Left cardiac atrium (tissue), 4 donors: ENCODE results near the gene ERN1. TPM values are rescaled to one million over a fixed set of nuclear protein-coding genes. Genes with fewer than 3 reads are reported as not detected.
"Not testable (repeated sequence)": the region's sequence is repeated elsewhere in the genome, so short reads cannot be mapped to it uniquely, and the experiment has no call there.

Experiments used
- ATAC-seq, 2 donors: fragments of 200-7000 bp; cut with Tn5 transposase; one replicate each; pipeline ENCODE4 v1.9.1; 2020; ENCODE audit warnings: mild to moderate bottlenecking in 2 of 2, moderate library complexity in 2 of 2
- DNase-seq: peaks from one replicate; pipeline ENCODE4 v3.0.0-alpha.2; 2020
- intact Hi-C, 2 donors: fragments of 100-400 bp; cut with DNase I; formaldehyde crosslinking; loops; one replicate each; pipeline versions ENCODE4 v1.14.1 to v1.15.1; 2022 to 2023
- total RNA-seq, 2 donors: library from RNA; stranded (reverse); fragmentation: NEBNext Ultra II Directional; extraction: Animal tissue kit (Norgen Biotek cat#: 25700); gene quantifications; one replicate each; pipeline ENCODE4 v1.2.1, GENCODE V29; 2021
- donor health status: DM: no; HTN: yes; CAD: no.
- donor health status: DM: no; HTN: yes; CAD: no; lungs with severe emphysema.
- donor health status: DM: yes; HTN: yes; CAD: no.
- donor health status: Dilated cardiomyopathy.

Gene ERN1
- total RNA-seq, 2 donors from 2014 or later, result 11.4 to 15.4 TPM

- intact Hi-C loops, result loop anchor here in 1 of 2 donors (5.0 kb wide), 1 partner anchor 36 kb away; no protein-coding TSS in a partner anchor
- ATAC-seq, result no peak
- DNase-seq, result no peak
These were observed 6.8 kb downstream of the ERN1 start for GRCh38 chr17:64123114-64123513.

GRCh38 chr17:64120972-64121786, 8.8 kb downstream of the ERN1 start:
- ATAC-seq, DNase-seq: not testable (repeated sequence)
- intact Hi-C loops, result loop anchor here in 1 of 2 donors (5.0 kb wide), 1 partner anchor 34 kb away; no protein-coding TSS in a partner anchor

- intact Hi-C loops, result loop anchor here in 1 of 2 donors (5.0 kb wide), 1 partner anchor 33 kb away; no protein-coding TSS in a partner anchor
- DNase-seq (no peak), ATAC-seq (no peak)
These were observed 9.7 kb downstream of the ERN1 start for GRCh38 chr17:64120159-64120810.

- ATAC-seq (peak in 1 of 2 donors; percentile 65), DNase-seq (peak; percentile 55)
- intact Hi-C loops, result loop anchor here in 1 of 2 donors (10.0 kb wide), 1 partner anchor 63 kb away; no protein-coding TSS in a partner anchor
These were observed 11.7 kb downstream of the ERN1 start for GRCh38 chr17:64117981-64118979.

- DNase-seq (no peak), ATAC-seq (peak; percentile 20 to 77)
- intact Hi-C loops, result loop anchor here in 1 of 2 donors (10.0 kb wide), 1 partner anchor 61 kb away; no protein-coding TSS in a partner anchor
These were observed 14.0 kb downstream of the ERN1 start for GRCh38 chr17:64115822-64116534.

- intact Hi-C loops, result loop anchor here in 1 of 2 donors (10.0 kb wide), 1 partner anchor 60 kb away; no protein-coding TSS in a partner anchor
- no peak for DNase-seq
- peak; percentile 75 to 77 for ATAC-seq
These were observed 14.8 kb downstream of the ERN1 start for GRCh38 chr17:64115043-64115698.

GRCh38 chr17:64113006-64113405, 16.9 kb downstream of the ERN1 start:
- ATAC-seq, result no peak

GRCh38 chr17:64111831-64112230, 18.1 kb downstream of the ERN1 start:
- ATAC-seq (no peak), DNase-seq (no peak)
- intact Hi-C loops, result loop anchor here in 1 of 2 donors (10.0 kb wide), 1 partner anchor 57 kb away; no protein-coding TSS in a partner anchor

More at GRCh38 chr17:64113006-64113405, 16.9 kb downstream of the ERN1 start:
- no peak for DNase-seq
- intact Hi-C loops, result loop anchor here in 1 of 2 donors (10.0 kb wide), 1 partner anchor 58 kb away; no protein-coding TSS in a partner anchor

- intact Hi-C loops, result loop anchor here in 1 of 2 donors (10.0 kb wide), 1 partner anchor 56 kb away; no protein-coding TSS in a partner anchor
- ATAC-seq (no peak), DNase-seq (peak; percentile 30)
These were observed 19.4 kb downstream of the ERN1 start for GRCh38 chr17:64110379-64111152.

- ATAC-seq (no peak), DNase-seq (no peak)
- intact Hi-C loops, result no loop called here
These were observed 20.5 kb downstream of the ERN1 start for GRCh38 chr17:64109400-64109799.

- intact Hi-C loops, result no loop called here
- ATAC-seq (peak in 1 of 2 donors; percentile 17), DNase-seq (no peak)
These were observed 22.3 kb downstream of the ERN1 start for GRCh38 chr17:64107500-64108236.

- no peak for ATAC-seq
- DNase-seq, result no peak
- intact Hi-C loops, result no loop called here
These were observed 23.0 kb downstream of the ERN1 start for GRCh38 chr17:64106918-64107317.

GRCh38 chr17:64103391-64104364, 26.3 kb downstream of the ERN1 start:
- intact Hi-C loops, result no loop called here
- DNase-seq (no peak), ATAC-seq (peak in 1 of 2 donors; percentile 35)

- DNase-seq (no peak), ATAC-seq (no peak)
- intact Hi-C loops, result no loop called here
These were observed 27.1 kb downstream of the ERN1 start for GRCh38 chr17:64102627-64103390.
